Raji (cell line): ENCODE results near the gene RGS10.

Source experiments
- POLR2A ChIP-seq: IDR thresholded peaks from 2 replicates; pipeline ENCODE4 v1.6.1; 2011; ENCODE audit warnings: low read depth, low read length, control low read depth; ENCODE audit not compliant: insufficient read depth

Gene RGS10

GRCh38 chr10:119509909-119510451 is 32.5 kb downstream of the RGS10 start:
- TF ChIP-seq POLR2A: no peak

DNA sequence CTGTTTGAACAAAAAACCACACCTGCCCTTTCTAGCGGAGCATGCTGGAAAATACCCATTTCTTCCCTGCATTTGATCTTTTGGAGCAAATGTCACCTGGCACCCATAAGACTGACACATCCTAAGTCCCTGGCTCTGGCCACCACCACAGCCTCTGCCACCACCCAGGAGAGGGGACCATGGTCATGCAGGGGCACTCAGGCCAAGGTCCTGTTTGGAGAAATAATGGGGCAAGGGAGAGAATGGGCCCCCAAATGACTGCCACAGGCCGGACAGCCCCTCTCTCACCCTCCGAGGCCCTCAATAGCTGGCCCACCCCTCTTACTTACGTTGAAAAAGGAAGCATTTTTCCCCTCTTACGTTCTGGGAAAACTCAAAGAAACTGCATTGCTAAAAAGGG is 35.4 kb downstream of the RGS10 start:
- TF ChIP-seq POLR2A: no peak

DNA sequence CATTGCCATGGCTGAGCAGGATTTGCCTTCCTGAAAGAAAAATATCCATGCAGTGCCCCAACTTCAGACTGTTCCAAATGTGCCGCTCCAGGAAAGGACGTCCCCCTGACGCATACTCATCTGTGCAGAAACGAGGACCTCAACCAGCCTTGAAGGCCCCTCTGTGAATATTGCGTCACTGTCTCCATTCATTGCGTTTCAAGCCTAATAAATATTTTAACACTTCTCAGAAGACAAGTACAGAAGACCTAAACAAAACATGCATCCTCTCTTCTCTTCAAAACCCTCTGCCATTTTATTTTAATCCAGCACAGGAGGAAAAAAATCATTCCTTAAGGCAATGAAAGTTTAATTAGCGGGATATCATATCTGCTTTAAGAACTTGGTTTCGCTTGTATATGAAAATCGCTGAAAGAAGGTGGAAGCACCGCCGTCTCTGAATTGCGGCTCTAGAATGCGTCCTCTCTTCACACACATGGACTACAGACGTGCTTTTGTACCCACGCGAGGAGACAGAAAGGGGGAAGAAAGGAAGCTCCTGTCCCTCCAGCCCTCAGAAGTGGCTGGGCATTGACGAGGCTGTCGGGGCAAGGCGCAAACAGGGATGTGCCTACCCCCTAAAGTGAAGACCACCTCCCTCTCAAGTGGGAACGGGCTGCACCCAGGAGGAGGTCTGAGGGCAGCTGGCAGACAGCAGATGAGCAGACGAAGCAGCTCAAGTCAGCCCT is 36.8 kb downstream of the RGS10 start:
- TF ChIP-seq POLR2A: no peak

- TF ChIP-seq POLR2A: no peak
These were observed 37.4 kb downstream of the RGS10 start for GRCh38 chr10:119505131-119505551.

GRCh38 chr10:119504651-119505050 is 37.9 kb downstream of the RGS10 start:
- no peak for TF ChIP-seq POLR2A

- no peak for TF ChIP-seq POLR2A
These were observed 38.7 kb downstream of the RGS10 start for GRCh38 chr10:119503821-119504220.

GRCh38 chr10:119502618-119503155 is 39.8 kb downstream of the RGS10 start:
- no peak for TF ChIP-seq POLR2A

GRCh38 chr10:119502209-119502608 is 40.3 kb downstream of the RGS10 start:
- no peak for TF ChIP-seq POLR2A

- TF ChIP-seq POLR2A: no peak
These were observed 40.8 kb downstream of the RGS10 start for GRCh38 chr10:119501690-119502089.

DNA sequence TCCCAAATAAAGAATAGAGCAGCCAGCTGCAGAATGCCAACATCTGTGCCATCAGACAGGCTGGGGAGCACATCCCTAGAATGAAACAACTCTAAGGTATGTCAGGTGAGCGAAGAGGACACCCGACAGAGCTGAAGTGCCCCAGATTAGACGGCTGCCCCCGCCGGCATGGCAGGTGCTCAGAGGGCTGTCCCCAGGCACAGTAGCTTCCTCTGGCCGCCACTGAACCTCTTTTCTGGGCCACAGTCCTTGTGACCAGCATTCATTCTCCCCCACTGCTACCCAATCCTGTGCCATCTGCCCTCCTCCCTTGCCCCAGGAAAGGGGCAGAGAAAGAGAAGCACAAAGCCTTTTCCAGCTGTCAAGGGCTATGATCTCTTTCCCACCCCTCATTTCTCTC is 41.7 kb downstream of the RGS10 start:
- TF ChIP-seq POLR2A: no peak

DNA sequence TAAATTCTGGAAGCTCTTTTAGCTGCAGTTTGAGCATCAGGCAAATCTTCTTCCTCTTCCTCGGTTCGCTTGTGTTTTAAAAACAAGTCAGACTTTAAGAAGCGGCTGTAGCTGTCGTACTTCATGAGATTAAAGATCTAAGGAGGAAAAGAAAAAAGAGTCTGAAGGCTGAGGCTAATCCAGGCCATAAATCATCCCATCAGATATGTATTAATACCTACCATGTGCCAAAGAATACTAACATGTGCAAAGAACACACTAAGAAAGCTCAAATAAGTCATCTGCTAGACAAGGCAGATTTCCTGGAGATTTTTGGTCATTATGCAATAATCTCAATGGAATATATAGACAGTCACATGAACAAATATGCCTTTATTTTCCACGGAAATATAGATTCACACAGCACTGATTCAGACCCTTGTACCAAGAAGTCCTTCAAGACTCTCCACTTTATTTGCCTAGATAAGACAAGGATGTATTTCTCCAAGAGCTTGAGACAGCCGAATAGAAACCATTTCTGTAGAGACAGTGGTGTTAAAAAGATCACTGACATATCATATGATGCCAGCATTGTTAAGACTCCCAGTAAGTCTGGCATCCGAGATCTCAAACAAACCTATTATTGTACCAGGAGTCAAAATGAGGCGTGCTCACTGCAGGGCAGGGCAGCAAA is 42.3 kb downstream of the RGS10 start:
- TF ChIP-seq POLR2A: no peak

GRCh38 chr10:119499677-119500002 is 42.9 kb downstream of the RGS10 start:
- TF ChIP-seq POLR2A: no peak

- TF ChIP-seq POLR2A: no peak
These were observed 43.4 kb downstream of the RGS10 start for GRCh38 chr10:119498889-119499676.

- no peak for TF ChIP-seq POLR2A
These were observed 45.3 kb downstream of the RGS10 start for GRCh38 chr10:119497243-119497642.

DNA sequence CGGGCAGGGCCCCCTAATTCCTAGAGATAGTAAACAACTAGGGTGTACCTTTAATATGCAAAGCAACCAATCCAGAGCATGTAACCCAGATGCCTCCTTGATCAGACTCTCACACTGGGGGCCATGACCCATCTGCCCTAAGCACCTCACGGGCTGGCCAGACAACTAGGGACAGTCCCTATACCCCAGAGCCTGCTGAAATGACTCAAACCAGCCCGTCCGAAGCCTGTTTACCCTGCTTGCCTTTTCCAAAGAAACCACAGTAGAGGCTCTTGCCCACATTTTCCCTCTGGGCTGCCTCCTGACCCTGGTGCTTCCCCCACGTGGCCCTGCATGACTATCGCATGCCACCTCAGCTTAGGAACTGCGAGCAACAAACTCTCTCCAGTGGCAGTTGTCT is 46.2 kb downstream of the RGS10 start:
- TF ChIP-seq POLR2A: no peak
